Right atrium auricular region (tissue), 2 donors: Measurements from ENCODE around the gene HSD17B12. TPM values are rescaled to one million over a fixed set of nuclear protein-coding genes. Genes with fewer than 3 reads are reported as not detected.

Source experiments
- DNase-seq: peaks from one replicate; pipeline ENCODE4 v3.0.0-alpha.2; 2019; ENCODE audit warnings: low spot score
- H3K27ac ChIP-seq, 2 donors: fragments of 200-600 bp; sonication (generic); 1 replicate in 1 of 2; 2 replicates in 1 of 2; pipeline ENCODE4 v1.5.1; 2016 to 2019
- H3K27me3 ChIP-seq, 2 donors: fragments of 200-600 bp; sonication (generic); one replicate each; pipeline versions ENCODE4 v1.5.1 to v1.6.0; 2017 to 2019
- H3K36me3 ChIP-seq: fragments of 200-600 bp; sonication (generic); one replicate; pipeline ENCODE4 v1.5.1; 2016
- H3K4me1 ChIP-seq, 2 donors: fragments of 200-600 bp; sonication (generic); one replicate each; pipeline versions ENCODE4 v1.5.1 to v1.6.0; 2017 to 2019
- H3K4me3 ChIP-seq, 2 donors: fragments of 200-600 bp; sonication (generic); 1 replicate in 1 of 2; 2 replicates in 1 of 2; pipeline ENCODE4 v1.5.1; 2017 to 2019; ENCODE audit warnings: mild to moderate bottlenecking in 1 of 2, moderate library complexity in 1 of 2
- H3K9me3 ChIP-seq, 2 donors: fragments of 200-600 bp; sonication (generic); one replicate each; pipeline ENCODE4 v1.5.1; 2019
- CTCF ChIP-seq, 2 donors: fragments of 200-600 bp; sonication (generic); IDR thresholded peaks; one replicate each; pipeline ENCODE4 v1.5.1; 2019; ENCODE audit warnings: antibody characterized with exemption in 2 of 2
- total RNA-seq, 2 donors: library from RNA; depleted of rRNA; stranded (reverse); fragments of >200 nt; gene quantifications; one replicate each; pipeline ENCODE4 v1.1.0, GENCODE V29; 2016

HSD17B12 gene
- total RNA-seq, 2 donors from 2014 or later: 61.4 to 108 TPM

- H3K9me3 ChIP-seq: no peaks in the 10 kb centered on the region
- H3K4me1 ChIP-seq: peaks cover 0 to 42% of the 10 kb centered on the region in 2 donors
- no peak overlapping the region for H3K4me3 ChIP-seq
- H3K27ac ChIP-seq: no peak overlapping the region
- no peaks in the 10 kb centered on the region for H3K27me3 ChIP-seq
- DNase-seq: no peak
- no peaks in the 10 kb centered on the region for H3K36me3 ChIP-seq
- no peak for TF ChIP-seq CTCF (IDR thresholded peaks at IDR 0.05)
Observed at GRCh38 chr11:43694477-43694876, 13.9 kb downstream of the HSD17B12 start.

GRCh38 chr11:43697679-43698078 is 17.1 kb downstream of the HSD17B12 start:
- Histone ChIP-seq H3K36me3 (no peaks in the 10 kb centered on the region), H3K4me1 (peaks cover 0 to 32% of the 10 kb centered on the region in 2 donors), H3K27ac (no peak overlapping the region), H3K4me3 (no peak overlapping the region), H3K27me3 (no peaks in the 10 kb centered on the region), H3K9me3 (peaks cover 0 to 6% of the 10 kb centered on the region in 2 donors)
- no peak for TF ChIP-seq CTCF (IDR thresholded peaks at IDR 0.05)
- DNase-seq: no peak

GRCh38 chr11:43699870-43700269 is 19.3 kb downstream of the HSD17B12 start:
- no peak for TF ChIP-seq CTCF (IDR thresholded peaks at IDR 0.05)
- no peak for DNase-seq
- no peaks in the 10 kb centered on the region for H3K27me3 ChIP-seq
- peaks cover 0 to 17% of the 10 kb centered on the region in 2 donors for H3K4me1 ChIP-seq
- peaks cover 0 to 6% of the 10 kb centered on the region in 2 donors for H3K9me3 ChIP-seq
- no peaks in the 10 kb centered on the region for H3K36me3 ChIP-seq
- no peak overlapping the region for H3K27ac ChIP-seq
- H3K4me3 ChIP-seq: no peak overlapping the region

- H3K27ac ChIP-seq: no peak overlapping the region
- no peak for DNase-seq
- no peaks in the 10 kb centered on the region for H3K27me3 ChIP-seq
- no peaks in the 10 kb centered on the region for H3K4me1 ChIP-seq
- no peaks in the 10 kb centered on the region for H3K36me3 ChIP-seq
- H3K4me3 ChIP-seq: no peak overlapping the region
- TF ChIP-seq CTCF (IDR thresholded peaks at IDR 0.05): no peak
- H3K9me3 ChIP-seq: peaks cover 0 to 3% of the 10 kb centered on the region in 2 donors
Observed at GRCh38 chr11:43706631-43707030, 26.1 kb downstream of the HSD17B12 start.

GRCh38 chr11:43708776-43709175 is 28.2 kb downstream of the HSD17B12 start:
- Histone ChIP-seq H3K9me3 (no peaks in the 10 kb centered on the region), H3K27ac (no peak overlapping the region), H3K4me1 (no peaks in the 10 kb centered on the region), H3K27me3 (no peaks in the 10 kb centered on the region), H3K4me3 (no peak overlapping the region), H3K36me3 (no peaks in the 10 kb centered on the region)
- no peak for DNase-seq
- peak in 1 of 2 donors; percentile 55 for TF ChIP-seq CTCF (IDR thresholded peaks at IDR 0.05)

GRCh38 chr11:43709689-43710088 is 29.2 kb downstream of the HSD17B12 start:
- DNase-seq: no peak
- Histone ChIP-seq H3K36me3 (no peaks in the 10 kb centered on the region), H3K9me3 (no peaks in the 10 kb centered on the region), H3K4me1 (no peaks in the 10 kb centered on the region), H3K4me3 (no peak overlapping the region), H3K27me3 (no peaks in the 10 kb centered on the region), H3K27ac (no peak overlapping the region)
- TF ChIP-seq CTCF (IDR thresholded peaks at IDR 0.05): no peak
